Measurements from ENCODE around the gene DDX10. TPM values are rescaled to one million over a fixed set of nuclear protein-coding genes. Genes with fewer than 3 reads are reported as not detected.

Gene DDX10
- total and polyA plus RNA-seq, 4 donors: 8.0 to 11.8 (median 9.0) TPM

- no peak for TF ChIP-seq CTCF (IDR thresholded peaks at IDR 0.05; ENCODE audit: low read depth, low read length, missing input control)
- TF ChIP-seq ATF3 (IDR thresholded peaks at IDR 0.05): no peak
- TF ChIP-seq RAD21 (IDR thresholded peaks at IDR 0.05): no peak
- no peak for TF ChIP-seq YY1 (IDR thresholded peaks at IDR 0.05)
- no peak for TF ChIP-seq HNF4A (conservative IDR thresholded peaks at IDR 0.05)
- TF ChIP-seq JUND (IDR thresholded peaks at IDR 0.05): no peak
- no peak for TF ChIP-seq SP1 (IDR thresholded peaks at IDR 0.05)
Observed at GRCh38 chr11:108817976-108818375, 153.1 kb downstream of the DDX10 start (continued).

- TF ChIP-seq GABPA (IDR thresholded peaks at IDR 0.05 in 1 of 2, conservative IDR thresholded peaks at IDR 0.05 in 1 of 2): no peak
- no peak for TF ChIP-seq ATF3 (IDR thresholded peaks at IDR 0.05)
- TF ChIP-seq ZBTB33 (IDR thresholded peaks at IDR 0.05): no peak
- TF ChIP-seq RXRA (IDR thresholded peaks at IDR 0.05): no peak
- no peak for TF ChIP-seq REST (IDR thresholded peaks at IDR 0.05)
- Histone ChIP-seq H3K27ac (ENCODE audit: low read depth in 1 of 2, low read length in 2 of 2) (no peak overlapping the region), H3K4me1 (ENCODE audit: control insufficient read depth in 4 of 4, insufficient read depth in 4 of 4, low read length in 3 of 4) (peaks cover 0 to 3% (median 0%) of the 10 kb centered on the region in 4 donors), H3K36me3 (ENCODE audit: control insufficient read depth in 4 of 4, insufficient read depth in 3 of 4, low read depth in 1 of 4, low read length in 3 of 4) (no peaks in the 10 kb centered on the region), H3K9ac (ENCODE audit: low read depth in 1 of 2, low read length in 2 of 2) (no peak overlapping the region), H3K9me3 (ENCODE audit: control insufficient read depth in 4 of 4, low read length in 3 of 4) (no peaks in the 10 kb centered on the region), H3K4me3 (ENCODE audit: low read depth in 1 of 3, low read length in 3 of 3) (no peak overlapping the region), H3K27me3 (ENCODE audit: control insufficient read depth in 4 of 4, insufficient read depth in 4 of 4, low read length in 3 of 4) (no peaks in the 10 kb centered on the region)
- DNase-seq (ENCODE audit: low spot score): no peak
- WGBS: 66% methylated on average over 1 of the region's 1 CpG
Observed at GRCh38 chr11:108818971-108819370, 154.1 kb downstream of the DDX10 start.

- Histone ChIP-seq H3K9ac (ENCODE audit: low read depth in 1 of 2, low read length in 2 of 2) (no peak overlapping the region), H3K9me3 (ENCODE audit: control insufficient read depth in 4 of 4, low read length in 3 of 4) (no peaks in the 10 kb centered on the region), H3K4me1 (ENCODE audit: control insufficient read depth in 4 of 4, insufficient read depth in 4 of 4, low read length in 3 of 4) (peaks cover 0 to 3% (median 0%) of the 10 kb centered on the region in 4 donors), H3K36me3 (ENCODE audit: control insufficient read depth in 4 of 4, insufficient read depth in 3 of 4, low read depth in 1 of 4, low read length in 3 of 4) (no peaks in the 10 kb centered on the region), H3K4me3 (ENCODE audit: low read depth in 1 of 3, low read length in 3 of 3) (no peak overlapping the region), H3K27me3 (ENCODE audit: control insufficient read depth in 4 of 4, insufficient read depth in 4 of 4, low read length in 3 of 4) (no peaks in the 10 kb centered on the region), H3K27ac (ENCODE audit: low read depth in 1 of 2, low read length in 2 of 2) (no peak overlapping the region)
- no peak for DNase-seq (ENCODE audit: low spot score)
- 86% methylated on average over 2 of the region's 2 CpGs for WGBS
- TF ChIP-seq RXRA (IDR thresholded peaks at IDR 0.05) (no peak), YY1 (IDR thresholded peaks at IDR 0.05) (no peak), HNF4G (IDR thresholded peaks at IDR 0.05) (no peak), RAD21 (IDR thresholded peaks at IDR 0.05) (no peak), REST (IDR thresholded peaks at IDR 0.05) (no peak), ZBTB33 (IDR thresholded peaks at IDR 0.05) (no peak), TAF1 (conservative IDR thresholded peaks at IDR 0.05) (no peak), NR2F2 (IDR thresholded peaks at IDR 0.05) (no peak), FOXA2 (IDR thresholded peaks at IDR 0.05) (no peak), GABPA (IDR thresholded peaks at IDR 0.05 in 1 of 2, conservative IDR thresholded peaks at IDR 0.05 in 1 of 2) (no peak), EGR1 (IDR thresholded peaks at IDR 0.05; ENCODE audit: low read depth in 2 of 2) (no peak)
Observed at GRCh38 chr11:108819957-108820356, 155.1 kb downstream of the DDX10 start.
